ENCODE results near the gene TMEM132A.
A peak's percentile ranks its signal among the peaks of the same experiment; 100 is the strongest.

Gene TMEM132A

GRCh38 chr11:60923326-60923725 is 934 bp upstream of the TMEM132A start:
- no peak for DNase-seq (ENCODE audit: low spot score)

- DNase-seq (ENCODE audit: low spot score), result no peak
Observed at GRCh38 chr11:60923800-60924109, 505 bp upstream of the TMEM132A start.

- DNase-seq (ENCODE audit: low spot score), result no peak
Observed at GRCh38 chr11:60924906-60925853, 920 bp downstream of the TMEM132A start.

- no peak for DNase-seq (ENCODE audit: low spot score)
Observed at GRCh38 chr11:60925868-60926267, 1.6 kb downstream of the TMEM132A start.

- DNase-seq (ENCODE audit: low spot score), result no peak
Observed at GRCh38 chr11:60926500-60926899, 2.2 kb downstream of the TMEM132A start.

GRCh38 chr11:60927061-60927592 is 2.9 kb downstream of the TMEM132A start:
- DNase-seq (ENCODE audit: low spot score), result no peak

GRCh38 chr11:60927600-60927999 is 3.3 kb downstream of the TMEM132A start:
- no peak for DNase-seq (ENCODE audit: low spot score)

GRCh38 chr11:60928563-60929001 is 4.3 kb downstream of the TMEM132A start:
- no peak for DNase-seq (ENCODE audit: low spot score)

GRCh38 chr11:60929764-60930163 is 5.5 kb downstream of the TMEM132A start:
- no peak for DNase-seq (ENCODE audit: low spot score)

- DNase-seq (ENCODE audit: low spot score), result no peak
Observed at GRCh38 chr11:60930394-60930793, 6.1 kb downstream of the TMEM132A start.

- no peak for DNase-seq (ENCODE audit: low spot score)
Observed at GRCh38 chr11:60931917-60932316, 7.7 kb downstream of the TMEM132A start.

- no peak for DNase-seq (ENCODE audit: low spot score)
Observed at GRCh38 chr11:60932605-60933356, 8.5 kb downstream of the TMEM132A start.

- DNase-seq (ENCODE audit: low spot score), result no peak
Observed at GRCh38 chr11:60933416-60934123, 9.3 kb downstream of the TMEM132A start.

- DNase-seq (ENCODE audit: low spot score), result no peak
Observed at GRCh38 chr11:60934124-60934789, 10.0 kb downstream of the TMEM132A start.

- no peak for DNase-seq (ENCODE audit: low spot score)
Observed at GRCh38 chr11:60934790-60935605, 10.7 kb downstream of the TMEM132A start.

- DNase-seq (ENCODE audit: low spot score), result no peak
Observed at GRCh38 chr11:60935676-60936442, 11.6 kb downstream of the TMEM132A start.

GRCh38 chr11:60936467-60937143 is 12.3 kb downstream of the TMEM132A start:
- no peak for DNase-seq (ENCODE audit: low spot score)

GRCh38 chr11:60937144-60937527 is 12.9 kb downstream of the TMEM132A start:
- DNase-seq (ENCODE audit: low spot score), result peak; percentile 56

- no peak for DNase-seq (ENCODE audit: low spot score)
Observed at GRCh38 chr11:60937811-60938210, 13.6 kb downstream of the TMEM132A start.

Data from kidney capillary endothelial cell (primary cell).